ENCODE data around the gene DMXL2.

DNA sequence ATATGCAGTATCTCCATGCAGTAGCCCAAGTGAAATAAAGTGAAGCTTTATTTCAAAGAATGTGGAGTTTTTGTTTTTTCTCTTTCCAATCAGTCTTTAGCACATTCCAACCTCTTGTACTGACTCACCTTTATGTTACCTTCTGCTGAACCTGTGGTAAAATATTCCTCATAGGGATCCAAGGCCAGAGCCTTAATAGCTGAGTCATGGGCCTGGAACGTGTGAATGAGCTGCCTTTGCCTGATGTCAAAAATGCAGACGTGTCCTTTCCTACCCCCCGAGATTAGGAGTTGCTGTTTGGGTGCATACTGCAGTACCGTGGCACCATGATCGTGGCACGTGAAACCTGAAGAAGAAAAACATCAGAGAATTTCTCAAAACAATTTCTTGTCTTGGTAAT lies 172.6 kb downstream of the DMXL2 start:
- TF ChIP-seq, protein P1, sequence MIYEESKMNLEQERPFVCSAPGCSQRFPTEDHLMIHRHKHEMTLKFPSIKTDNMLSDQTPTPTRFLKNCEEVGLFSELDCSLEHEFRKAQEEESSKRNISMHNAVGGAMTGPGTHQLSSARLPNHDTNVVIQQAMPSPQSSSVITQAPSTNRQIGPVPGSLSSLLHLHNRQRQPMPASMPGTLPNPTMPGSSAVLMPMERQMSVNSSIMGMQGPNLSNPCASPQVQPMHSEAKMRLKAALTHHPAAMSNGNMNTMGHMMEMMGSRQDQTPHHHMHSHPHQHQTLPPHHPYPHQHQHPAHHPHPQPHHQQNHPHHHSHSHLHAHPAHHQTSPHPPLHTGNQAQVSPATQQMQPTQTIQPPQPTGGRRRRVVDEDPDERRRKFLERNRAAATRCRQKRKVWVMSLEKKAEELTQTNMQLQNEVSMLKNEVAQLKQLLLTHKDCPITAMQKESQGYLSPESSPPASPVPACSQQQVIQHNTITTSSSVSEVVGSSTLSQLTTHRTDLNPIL (CRISPR knock-in tag; IDR thresholded peaks at IDR 0.05; ENCODE audit: low read depth) = no peak
- TF ChIP-seq OSR1 (CRISPR knock-in tag; IDR thresholded peaks at IDR 0.05) = no peak
- no peak for TF ChIP-seq PATZ1 (CRISPR knock-in tag; IDR thresholded peaks at IDR 0.05; ENCODE audit: borderline replicate concordance)
- no peak for TF ChIP-seq ZFP30 (CRISPR knock-in tag; IDR thresholded peaks at IDR 0.05)
- TF ChIP-seq, protein P2, sequence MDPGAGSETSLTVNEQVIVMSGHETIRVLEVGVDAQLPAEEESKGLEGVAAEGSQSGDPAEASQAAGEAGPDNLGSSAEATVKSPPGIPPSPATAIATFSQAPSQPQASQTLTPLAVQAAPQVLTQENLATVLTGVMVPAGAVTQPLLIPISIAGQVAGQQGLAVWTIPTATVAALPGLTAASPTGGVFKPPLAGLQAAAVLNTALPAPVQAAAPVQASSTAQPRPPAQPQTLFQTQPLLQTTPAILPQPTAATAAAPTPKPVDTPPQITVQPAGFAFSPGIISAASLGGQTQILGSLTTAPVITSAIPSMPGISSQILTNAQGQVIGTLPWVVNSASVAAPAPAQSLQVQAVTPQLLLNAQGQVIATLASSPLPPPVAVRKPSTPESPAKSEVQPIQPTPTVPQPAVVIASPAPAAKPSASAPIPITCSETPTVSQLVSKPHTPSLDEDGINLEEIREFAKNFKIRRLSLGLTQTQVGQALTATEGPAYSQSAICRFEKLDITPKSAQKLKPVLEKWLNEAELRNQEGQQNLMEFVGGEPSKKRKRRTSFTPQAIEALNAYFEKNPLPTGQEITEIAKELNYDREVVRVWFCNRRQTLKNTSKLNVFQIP (CRISPR knock-in tag; IDR thresholded peaks at IDR 0.05; ENCODE audit: borderline replicate concordance, low read depth) = no peak
- TF ChIP-seq PPARA (CRISPR knock-in tag; IDR thresholded peaks at IDR 0.05; ENCODE audit: borderline replicate concordance) = no peak
- TF ChIP-seq ESRRG (CRISPR knock-in tag; IDR thresholded peaks at IDR 0.05) = no peak
- no peak for TF ChIP-seq TOX (CRISPR knock-in tag; IDR thresholded peaks at IDR 0.05; ENCODE audit: borderline replicate concordance)
- no peak for TF ChIP-seq ISL1 (CRISPR knock-in tag; IDR thresholded peaks at IDR 0.05)
- TF ChIP-seq, protein P3, sequence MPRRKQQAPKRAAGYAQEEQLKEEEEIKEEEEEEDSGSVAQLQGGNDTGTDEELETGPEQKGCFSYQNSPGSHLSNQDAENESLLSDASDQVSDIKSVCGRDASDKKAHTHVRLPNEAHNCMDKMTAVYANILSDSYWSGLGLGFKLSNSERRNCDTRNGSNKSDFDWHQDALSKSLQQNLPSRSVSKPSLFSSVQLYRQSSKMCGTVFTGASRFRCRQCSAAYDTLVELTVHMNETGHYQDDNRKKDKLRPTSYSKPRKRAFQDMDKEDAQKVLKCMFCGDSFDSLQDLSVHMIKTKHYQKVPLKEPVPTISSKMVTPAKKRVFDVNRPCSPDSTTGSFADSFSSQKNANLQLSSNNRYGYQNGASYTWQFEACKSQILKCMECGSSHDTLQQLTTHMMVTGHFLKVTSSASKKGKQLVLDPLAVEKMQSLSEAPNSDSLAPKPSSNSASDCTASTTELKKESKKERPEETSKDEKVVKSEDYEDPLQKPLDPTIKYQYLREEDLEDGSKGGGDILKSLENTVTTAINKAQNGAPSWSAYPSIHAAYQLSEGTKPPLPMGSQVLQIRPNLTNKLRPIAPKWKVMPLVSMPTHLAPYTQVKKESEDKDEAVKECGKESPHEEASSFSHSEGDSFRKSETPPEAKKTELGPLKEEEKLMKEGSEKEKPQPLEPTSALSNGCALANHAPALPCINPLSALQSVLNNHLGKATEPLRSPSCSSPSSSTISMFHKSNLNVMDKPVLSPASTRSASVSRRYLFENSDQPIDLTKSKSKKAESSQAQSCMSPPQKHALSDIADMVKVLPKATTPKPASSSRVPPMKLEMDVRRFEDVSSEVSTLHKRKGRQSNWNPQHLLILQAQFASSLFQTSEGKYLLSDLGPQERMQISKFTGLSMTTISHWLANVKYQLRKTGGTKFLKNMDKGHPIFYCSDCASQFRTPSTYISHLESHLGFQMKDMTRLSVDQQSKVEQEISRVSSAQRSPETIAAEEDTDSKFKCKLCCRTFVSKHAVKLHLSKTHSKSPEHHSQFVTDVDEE (CRISPR knock-in tag; IDR thresholded peaks at IDR 0.05) = no peak
- no peak for TF ChIP-seq TCF4 (CRISPR knock-in tag; IDR thresholded peaks at IDR 0.05; ENCODE audit: borderline replicate concordance)
- TF ChIP-seq ZFP3 (CRISPR knock-in tag; IDR thresholded peaks at IDR 0.05) = no peak

All from SK-N-SH treated with all-trans-retinoic acid at 6 μM for 48 hours (cell line).